UCSD-AML1 (cell line): Measurements from ENCODE around the gene WDR82.
A peak's percentile ranks its signal among the peaks of the same experiment; 100 is the strongest.

Experiments
- DNase-seq: peaks from one replicate; lab custom pipeline; 2025; ENCODE audit not compliant: unreplicated experiment; lab: John Stamatoyannopoulos, UW

The WDR82 gene

DNA sequence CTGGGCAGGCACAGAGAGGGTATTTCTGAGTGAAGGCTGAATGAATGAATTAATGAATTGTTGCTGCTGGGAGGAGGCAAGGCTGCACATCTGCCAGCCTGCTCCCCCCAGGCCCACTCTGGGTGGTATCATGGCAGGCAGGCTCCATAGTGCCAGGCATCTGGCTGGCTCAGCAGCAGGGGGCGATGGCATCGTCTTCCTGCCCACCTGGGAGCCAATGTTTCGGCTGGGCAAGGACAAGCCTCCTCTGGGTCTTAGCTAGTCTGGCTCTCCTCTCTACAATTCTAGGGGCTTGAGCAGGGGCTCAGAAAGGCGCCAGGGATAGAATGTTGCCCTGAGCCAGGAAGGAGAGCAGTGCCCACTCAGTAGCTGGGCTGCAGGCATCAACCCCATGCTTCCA is 51.3 kb downstream of the WDR82 start:
- no peak for DNase-seq

DNA sequence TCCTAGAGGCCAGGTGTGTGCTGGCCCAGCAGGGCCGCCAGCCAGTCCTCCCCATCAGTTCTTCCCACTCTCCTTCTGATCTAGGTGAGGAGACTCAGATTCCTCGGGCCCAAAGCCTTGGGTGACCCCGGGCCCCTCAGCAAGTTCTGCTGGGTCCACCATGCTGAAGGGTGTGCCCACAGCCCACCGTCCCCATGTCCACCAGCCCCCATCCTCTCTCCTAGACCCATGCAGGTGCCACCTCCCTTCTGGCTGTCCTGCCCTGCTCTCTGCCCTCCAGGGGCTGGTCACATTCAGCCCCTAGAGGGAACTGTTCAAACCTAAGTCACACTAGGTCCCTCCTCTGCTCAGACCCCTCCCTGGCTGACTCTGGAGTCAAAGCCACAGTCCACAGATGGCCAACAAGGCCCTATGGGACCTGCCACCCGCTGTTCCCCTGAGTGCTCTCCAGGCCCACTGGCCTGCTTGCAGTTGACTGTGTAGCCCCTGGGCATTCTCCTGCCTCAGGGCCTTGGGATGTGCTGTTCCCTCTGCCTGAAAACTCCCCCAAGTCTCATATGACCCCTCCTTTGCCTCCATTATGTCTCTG is 52.1 kb downstream of the WDR82 start:
- DNase-seq: no peak

DNA sequence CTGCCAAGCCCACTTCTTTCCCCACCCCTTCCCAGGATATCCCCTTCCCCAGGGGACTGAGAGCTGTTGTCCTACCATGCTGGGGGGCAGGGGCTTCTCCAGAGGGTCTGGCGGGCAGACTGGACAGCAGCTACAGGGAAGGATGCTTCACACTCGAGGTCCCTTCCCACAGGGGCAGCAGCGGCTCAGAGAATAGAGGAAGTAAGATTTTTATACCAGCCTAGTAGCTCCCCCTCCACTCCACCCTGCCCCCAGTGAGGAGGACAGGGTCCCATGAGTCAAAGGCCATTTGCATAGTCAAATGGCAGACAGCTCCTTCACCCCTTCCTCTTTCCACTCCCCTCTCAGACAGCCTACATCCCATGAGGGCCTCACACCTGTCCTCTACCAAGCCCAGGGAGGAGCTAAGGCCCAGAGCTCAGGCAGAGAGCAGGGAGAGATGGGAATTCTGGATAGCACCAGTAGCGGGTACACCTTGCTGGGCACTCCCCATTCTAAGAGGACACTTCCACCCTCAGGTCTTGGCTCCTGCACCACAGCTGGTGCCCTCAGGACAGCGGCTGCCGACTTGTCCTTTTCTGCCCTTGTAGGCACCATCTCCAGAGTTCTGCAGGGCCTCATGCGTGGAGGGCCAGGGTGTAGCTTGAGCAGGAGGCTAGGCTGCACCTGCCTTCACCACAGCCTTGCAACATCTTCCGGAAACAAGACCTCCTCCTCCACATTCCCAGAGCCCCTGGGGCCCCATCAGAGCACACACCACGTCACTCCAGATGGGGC is 52.8 kb downstream of the WDR82 start, which contains the start of gene TLR9:
TSS of gene TLR9 (minus strand) at position 194 of the 777 bp plus-strand sequence. CDS start at position 78, 116 bp downstream.
- peak; percentile 52 for DNase-seq

DNA sequence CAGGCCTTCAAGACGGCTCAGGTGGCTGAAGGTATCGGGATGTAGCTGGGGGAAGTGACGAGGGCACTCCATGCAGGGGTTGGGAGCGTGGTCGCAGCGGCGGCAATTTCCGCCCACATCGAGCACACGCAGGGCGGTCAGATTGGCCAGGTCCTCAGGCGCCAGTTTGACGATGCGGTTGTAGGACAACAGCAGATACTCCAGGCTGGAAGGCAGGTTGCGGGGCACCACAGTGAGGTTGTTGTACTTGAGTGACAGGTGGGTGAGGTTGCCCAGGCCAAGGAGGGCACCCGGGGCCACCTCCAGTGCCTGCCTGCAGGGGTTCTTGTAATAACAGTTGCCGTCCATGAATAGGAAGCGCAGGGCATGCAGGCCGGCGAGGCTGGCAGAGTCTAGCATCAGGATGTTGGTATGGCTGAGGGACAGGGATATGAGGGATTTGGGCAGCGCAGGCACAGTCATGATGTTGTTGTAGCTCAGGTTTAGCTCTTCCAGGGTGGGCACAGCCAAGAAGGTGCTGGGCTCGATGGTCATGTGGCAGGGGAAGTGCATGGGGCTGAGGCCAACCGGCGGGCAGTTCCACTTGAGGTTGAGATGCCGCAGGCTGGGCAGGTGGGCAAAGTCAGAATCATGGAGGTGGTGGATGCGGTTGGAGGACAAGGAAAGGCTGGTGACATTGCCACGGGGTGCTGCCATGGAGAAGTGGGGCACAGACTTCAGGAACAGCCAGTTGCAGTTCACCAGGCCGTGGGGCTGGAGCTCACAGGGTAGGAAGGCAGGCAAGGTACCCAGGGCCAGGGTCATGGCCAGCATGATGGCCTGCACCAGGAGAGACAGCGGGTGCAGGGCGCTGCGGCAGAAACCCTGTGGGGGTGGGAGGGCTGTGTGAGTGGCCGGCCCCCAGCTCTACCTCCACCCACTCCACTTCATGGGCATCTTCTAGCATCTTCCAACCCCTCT is 54.7 kb downstream of the WDR82 start:
- no peak for DNase-seq

DNA sequence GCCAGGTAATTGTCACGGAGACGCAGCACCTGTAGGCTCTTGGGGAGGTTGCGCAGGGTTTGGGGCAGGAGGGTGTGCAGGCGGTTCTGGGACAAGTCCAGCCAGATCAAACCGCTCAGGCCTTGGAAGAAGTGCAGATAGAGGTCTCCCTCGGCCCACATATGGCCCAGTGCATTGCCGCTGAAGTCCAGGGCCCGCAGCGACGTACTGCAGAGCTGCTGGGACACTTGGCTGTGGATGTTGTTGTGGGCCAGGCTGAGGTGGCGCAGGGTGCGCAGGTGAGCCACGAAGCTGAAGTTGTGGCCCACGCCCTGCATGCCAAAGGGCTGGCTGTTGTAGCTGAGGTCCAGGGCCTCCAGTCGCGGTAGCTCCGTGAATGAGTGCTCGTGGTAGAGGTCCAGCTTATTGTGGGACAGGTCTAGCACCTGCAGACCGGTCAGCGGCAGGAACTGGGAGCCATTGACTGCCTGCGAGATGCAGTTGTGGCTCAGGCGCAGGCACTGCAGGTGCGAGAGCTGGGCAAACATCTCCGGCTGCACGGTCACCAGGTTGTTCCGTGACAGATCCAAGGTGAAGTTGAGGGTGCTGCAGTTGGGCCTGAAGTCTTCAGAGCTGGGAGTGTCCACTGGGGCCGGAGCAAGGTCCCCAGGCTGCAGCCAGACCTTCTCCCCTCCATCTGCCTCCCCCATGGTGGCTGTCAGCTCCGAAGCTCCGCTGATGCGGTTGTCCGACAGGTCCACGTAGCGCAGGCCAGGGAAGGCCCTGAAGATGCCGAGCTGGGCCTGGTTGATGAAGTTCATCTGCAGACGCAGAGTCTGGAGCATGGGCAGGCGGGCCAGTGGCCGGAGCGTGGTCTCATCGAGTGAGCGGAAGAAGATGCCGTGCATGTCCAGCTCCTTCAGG is 55.9 kb downstream of the WDR82 start:
- no peak for DNase-seq

DNA sequence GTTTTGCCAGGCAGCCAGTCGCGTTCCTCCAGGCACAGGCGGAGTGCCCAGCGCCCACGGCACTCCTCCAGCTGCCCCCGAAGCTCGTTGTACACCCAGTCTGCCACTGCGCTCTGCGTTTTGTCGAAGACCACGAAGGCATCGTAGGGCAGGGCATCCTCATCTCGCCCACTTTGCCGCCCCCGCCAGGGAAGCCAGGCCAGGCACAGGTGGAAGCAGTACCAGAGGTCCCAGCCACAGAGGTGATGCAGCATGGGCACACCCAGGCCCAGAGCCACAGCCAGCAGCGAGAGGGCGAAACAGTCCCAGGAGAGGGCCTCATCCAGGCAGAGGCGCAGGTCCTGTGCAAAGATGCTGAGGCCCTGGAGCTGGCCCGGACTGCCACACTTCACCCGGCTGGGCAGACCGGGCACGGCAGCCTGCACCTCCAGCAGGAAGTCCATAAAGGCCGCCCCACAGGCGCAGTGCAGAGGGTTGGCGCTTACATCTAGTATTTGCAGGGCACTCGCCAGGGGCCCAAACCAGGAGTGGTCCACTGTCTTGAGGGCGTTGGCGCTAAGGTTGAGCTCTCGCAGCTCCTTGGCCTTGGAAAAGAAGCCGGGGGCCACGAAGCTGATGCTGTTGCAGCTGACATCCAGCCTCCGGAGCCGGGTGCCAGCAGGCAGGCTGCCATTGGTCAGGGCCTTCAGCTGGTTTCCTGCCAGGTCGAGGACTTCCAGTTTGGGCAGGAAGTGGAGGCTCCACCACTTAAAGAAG is 56.7 kb downstream of the WDR82 start:
- no peak for DNase-seq

DNA sequence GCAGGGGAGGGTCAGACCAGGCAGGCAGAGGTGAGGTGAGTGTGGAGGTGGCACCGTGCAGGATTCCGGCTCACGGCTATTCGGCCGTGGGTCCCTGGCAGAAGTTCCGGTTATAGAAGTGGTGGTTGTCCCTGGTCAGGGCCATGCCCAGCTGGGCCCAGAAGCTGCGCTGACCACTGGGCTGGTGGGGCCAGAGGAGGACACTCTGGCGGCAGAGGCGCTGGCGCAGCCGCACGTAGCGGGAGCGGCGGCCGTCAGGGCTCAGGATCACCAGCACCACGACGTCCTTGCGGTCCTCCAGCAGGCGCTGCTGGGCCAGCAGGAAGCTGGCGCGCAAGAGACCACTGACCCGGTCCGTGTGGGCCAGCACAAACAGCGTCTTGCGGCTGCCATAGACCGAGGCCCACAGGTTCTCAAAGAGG is 57.3 kb downstream of the WDR82 start:
- no peak for DNase-seq

DNA sequence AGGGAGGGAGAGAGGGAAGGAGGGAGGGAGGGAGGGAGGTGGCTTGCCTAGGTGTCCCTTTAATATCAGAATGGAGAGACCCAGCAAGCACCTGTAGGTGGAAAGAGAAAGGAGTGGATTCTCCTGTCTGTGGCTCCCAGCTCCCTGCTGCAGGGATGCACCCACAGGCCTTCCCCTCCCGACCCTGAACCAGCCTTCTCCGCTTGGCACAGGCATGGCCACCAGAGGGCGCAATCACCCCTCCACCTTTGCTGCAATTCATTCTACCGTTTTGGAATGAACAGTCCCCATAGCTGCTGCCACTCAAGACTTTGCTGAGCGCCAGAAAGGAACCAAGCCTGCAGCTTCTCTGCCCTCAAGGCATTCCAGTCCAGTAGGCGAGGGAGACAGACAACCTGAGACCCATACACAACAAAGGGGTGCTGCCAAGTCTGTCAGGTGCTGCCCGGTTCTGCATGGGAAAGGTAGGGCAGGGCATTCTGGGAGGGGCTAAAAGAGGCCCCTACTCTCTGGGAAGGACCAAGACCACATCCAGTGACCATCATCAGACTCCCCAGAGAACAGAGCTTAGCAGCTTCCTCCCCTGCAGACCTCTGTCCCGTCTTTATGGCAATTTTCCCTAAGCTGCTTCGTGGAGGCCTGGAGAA is 57.9 kb downstream of the WDR82 start:
- peak; percentile 85 for DNase-seq

DNA sequence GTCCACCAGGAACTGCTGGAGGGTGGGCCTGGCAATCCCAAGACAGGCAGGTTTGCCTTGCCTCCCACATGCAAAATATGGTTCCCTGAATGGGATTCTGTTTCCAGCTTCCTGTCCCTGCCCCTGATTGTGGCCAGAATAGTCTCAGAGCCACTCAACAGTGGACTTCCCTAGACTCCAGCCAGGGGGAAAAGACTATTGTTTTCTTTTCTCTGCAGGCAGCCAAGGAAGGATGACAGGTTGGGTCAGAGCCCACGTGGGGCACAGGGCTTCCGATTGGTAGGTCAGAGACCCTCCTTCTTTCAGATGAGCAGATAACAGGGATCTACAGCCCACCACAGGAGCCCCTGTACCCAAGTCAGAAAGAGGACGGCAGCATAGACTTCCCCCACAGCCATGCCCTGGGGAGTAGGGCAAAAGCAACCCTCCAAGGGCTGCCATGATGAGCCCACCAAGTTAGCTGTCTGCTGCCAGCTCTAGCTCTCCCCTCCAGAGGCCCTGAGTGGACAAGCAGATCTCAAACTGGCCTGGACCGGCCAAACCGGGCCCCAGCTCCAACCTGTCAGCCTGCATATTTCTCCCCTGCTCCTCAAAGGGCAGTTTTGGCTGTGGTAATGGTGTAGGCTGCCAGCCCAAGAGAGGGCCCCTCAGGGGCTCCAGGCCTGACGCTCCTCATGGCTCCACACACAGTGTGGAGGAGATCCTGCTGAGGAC is 59.4 kb downstream of the WDR82 start:
- no peak for DNase-seq

DNA sequence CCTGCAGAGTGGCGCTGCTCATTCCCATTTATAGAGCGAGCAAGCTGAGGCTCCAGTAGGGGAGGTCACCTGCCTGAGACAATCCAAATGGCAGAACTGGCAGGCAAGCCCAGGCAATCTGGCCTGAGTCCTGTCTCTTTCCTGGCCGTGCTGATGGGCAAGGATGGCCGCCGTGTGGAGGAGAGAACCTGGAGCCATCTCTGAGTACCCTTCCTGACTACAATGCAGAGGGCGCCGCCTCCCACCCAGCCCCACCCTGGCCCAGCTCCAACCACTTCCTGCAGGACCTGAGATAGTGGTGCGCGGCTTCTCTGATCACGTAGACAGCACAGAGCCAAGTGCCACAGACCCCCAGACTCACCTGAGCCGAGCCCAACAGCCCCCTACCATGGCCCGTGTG is 60.0 kb downstream of the WDR82 start:
- DNase-seq: no peak

DNA sequence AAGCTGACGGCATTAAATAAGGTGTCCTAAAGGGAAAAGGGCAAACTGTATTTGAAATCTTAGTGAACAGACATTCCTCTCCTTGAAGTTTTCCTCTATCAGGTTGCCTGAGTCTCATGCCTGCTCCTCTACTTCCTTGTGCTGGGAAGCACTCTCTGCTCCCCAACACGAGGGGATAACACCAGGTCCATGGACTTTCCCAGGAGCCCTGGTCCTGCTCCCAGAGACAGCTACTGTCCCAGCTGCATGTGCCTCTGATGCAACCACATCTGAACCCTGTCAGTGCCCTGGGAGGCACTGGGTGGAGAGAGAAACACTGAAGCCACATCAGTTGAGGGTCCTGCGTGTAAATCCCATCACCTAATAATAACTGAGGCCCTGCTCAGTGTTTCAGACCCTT is 60.4 kb downstream of the WDR82 start:
- no peak for DNase-seq

DNA sequence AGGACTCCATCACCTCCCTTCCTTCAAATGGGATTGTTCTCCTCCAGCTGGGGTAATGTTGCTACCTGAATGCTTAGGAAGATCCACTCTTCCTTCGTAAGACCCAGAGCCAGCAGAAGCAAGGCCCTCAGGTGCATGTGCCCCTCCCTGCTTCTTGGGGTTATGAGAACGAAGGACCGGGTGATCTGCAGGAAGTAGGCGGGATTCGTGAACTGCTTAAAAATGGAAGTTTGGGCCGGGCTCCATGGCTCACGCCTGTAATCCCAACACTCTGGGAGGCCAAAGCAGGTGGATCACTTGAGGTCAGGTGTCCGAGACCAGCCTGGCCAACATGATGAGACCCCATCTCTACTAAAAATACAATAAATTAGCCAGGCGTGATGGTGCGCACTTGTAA is 61.0 kb downstream of the WDR82 start:
- no peak for DNase-seq

DNA sequence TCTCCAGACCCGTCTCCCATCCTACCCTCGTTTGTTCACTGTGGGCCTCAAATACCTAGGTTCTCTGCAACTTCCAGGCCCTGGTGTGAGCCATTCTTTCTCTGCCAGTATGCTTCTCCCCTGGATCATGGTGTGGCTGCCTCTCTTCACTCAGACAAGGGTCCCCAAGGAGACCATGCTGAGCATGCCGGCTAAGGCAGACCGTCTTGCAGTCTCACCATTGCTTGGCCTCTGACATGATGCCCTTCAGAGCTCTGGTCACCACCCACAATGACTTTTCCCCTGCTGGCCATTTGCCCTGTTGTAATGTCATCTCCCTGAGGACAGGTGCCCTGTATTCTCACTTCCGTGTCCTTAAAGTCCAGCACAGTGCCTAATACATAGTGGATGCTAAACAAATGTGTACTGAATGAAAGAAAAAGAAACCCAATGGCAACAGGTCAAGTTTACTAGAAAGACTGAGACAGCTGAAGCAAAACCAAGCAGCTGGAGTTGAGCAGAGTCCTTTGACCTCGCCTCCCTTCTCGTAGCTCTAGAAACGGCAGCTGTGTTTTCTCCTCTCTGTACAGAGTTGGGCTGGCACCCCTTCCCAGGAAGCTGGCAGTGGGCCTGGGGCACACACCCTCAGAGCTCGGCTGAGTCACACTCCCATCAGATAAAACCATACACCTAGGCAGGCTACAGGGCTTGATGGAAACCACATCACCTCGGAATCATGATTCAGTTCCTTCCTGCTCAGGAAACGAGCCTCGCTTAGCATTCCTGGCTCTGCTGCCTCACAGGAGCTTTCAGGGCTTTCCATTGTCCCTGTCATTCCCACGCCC is 61.7 kb downstream of the WDR82 start:
- peak; percentile 57 for DNase-seq

DNA sequence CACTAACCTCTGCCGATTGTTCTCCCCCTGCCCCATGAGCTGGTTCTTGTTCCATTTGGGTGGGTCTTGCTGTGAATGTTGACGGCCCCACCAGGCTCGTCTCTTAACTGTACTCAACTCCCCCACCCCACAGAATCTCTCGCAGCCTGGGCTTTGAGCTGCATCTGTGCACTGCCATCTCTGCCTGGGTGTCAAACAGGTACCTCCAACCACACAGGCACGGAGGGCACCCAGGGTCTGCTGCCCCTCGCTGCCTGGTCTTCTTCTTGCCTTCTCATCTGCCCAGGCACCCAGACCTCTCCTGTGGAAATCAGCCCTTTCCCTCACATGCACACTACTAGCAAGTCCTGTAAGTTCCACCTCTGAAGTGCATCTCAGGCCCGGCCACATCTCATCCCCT is 63.1 kb downstream of the WDR82 start:
- DNase-seq: no peak

DNA sequence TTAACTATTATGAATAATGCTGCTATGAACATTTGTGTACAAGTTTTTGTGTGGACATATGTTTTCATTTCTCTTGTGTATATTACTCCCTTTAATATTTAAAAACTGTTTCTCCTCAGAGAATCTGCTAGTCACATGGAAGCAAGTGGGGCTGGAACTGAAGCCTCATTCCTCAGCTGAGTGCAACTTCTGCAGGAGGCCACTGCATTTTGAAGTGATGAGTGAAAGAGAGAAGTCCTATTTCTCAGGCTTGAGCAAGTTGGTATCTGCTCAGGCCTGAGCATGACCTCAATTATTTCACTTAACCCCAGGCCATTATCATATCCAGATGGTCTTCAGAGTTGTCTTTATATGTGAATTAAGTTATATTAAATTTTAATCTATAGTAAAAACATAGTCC is 64.5 kb downstream of the WDR82 start:
- DNase-seq: no peak

DNA sequence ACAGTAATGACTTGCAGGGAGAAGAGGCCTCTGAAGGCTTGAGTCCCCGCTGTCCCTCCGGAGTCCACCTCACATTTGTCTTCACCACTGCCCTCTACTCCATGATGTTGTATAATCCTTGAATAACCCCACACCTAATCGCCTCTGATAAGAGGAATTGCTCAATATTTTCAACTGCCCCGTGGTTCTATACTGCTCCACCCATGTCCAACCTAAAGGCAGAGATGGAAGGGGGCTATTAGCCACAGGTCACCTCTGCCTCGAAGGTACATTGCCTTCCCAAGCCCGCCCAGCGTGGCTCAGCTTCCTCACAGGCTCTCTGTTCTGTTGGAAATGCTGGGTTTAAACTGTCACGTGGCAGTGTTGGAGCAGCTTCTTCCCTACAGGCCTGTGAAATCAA is 65.4 kb downstream of the WDR82 start:
- no peak for DNase-seq

DNA sequence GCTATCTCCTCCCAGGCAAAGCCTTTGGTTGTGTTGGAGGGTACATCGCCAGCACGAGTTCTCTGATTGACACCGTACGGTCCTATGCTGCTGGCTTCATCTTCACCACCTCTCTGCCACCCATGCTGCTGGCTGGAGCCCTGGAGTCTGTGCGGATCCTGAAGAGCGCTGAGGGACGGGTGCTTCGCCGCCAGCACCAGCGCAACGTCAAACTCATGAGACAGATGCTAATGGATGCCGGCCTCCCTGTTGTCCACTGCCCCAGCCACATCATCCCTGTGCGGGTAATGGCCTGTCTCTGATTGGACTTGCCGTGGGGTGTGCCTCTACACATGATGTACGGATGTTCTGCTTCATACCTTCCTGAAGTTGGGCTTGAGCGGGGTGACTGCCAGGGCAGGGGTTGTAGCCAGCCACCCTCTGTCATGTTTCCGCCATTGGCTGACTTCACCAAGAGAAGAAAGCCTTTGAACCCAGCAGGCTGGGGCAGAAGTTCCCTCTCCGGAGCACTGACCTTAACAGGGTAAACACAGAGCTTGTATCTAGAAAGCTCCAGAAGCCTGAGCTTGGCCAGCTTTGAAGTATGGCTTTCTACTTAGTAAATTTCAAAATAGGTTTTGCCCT is 67.1 kb downstream of the WDR82 start:
- DNase-seq: no peak
